HAP-1 (cell line): ENCODE data around the gene SLC16A1.
"Not testable (repeated sequence)": the region's sequence is repeated elsewhere in the genome, so short reads cannot be mapped to it uniquely, and the experiment has no call there.

ENCODE experiments used
- DNase-seq, 2 experiments: peaks; one replicate each; pipeline ENCODE4 v3.0.0-alpha.2; 2016 to 2020; ENCODE audit warnings: low spot score in 2 of 2
- H3K27me3 ChIP-seq: fragments of 250-450 bp; sonication (Bioruptor Pico); 2 replicates; pipeline ENCODE4 v1.5.1; 2020; ENCODE audit warnings: low read depth, mild to moderate bottlenecking, moderate library complexity
- H3K36me3 ChIP-seq: fragments of 250-450 bp; sonication (Bioruptor Pico); replicated peaks from 2 replicates; pipeline ENCODE4 v1.5.1; 2020; ENCODE audit warnings: mild to moderate bottlenecking
- H3K4me1 ChIP-seq: fragments of 250-450 bp; sonication (Bioruptor Pico); 2 replicates; pipeline ENCODE4 v1.5.1; 2020; ENCODE audit warnings: mild to moderate bottlenecking
- H3K4me3 ChIP-seq: fragments of 250-450 bp; sonication (Bioruptor Pico); 2 replicates; pipeline ENCODE4 v1.5.1; 2020; ENCODE audit warnings: mild to moderate bottlenecking, moderate library complexity
- H3K9me3 ChIP-seq: fragments of 250-450 bp; sonication (Bioruptor Pico); 2 replicates; pipeline ENCODE4 v1.5.1; 2020; ENCODE audit warnings: mild to moderate bottlenecking, moderate library complexity
- in situ Hi-C: fragments of 300-500 bp; cut with MboI; formaldehyde crosslinking; loops from 3 replicates; pipeline ENCODE4 v1.14.3; 2020; ENCODE audit warnings: low sequenced_read_pairs, inconsistent platforms, mixed read lengths

Gene SLC16A1, protein sequence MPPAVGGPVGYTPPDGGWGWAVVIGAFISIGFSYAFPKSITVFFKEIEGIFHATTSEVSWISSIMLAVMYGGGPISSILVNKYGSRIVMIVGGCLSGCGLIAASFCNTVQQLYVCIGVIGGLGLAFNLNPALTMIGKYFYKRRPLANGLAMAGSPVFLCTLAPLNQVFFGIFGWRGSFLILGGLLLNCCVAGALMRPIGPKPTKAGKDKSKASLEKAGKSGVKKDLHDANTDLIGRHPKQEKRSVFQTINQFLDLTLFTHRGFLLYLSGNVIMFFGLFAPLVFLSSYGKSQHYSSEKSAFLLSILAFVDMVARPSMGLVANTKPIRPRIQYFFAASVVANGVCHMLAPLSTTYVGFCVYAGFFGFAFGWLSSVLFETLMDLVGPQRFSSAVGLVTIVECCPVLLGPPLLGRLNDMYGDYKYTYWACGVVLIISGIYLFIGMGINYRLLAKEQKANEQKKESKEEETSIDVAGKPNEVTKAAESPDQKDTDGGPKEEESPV

DNA sequence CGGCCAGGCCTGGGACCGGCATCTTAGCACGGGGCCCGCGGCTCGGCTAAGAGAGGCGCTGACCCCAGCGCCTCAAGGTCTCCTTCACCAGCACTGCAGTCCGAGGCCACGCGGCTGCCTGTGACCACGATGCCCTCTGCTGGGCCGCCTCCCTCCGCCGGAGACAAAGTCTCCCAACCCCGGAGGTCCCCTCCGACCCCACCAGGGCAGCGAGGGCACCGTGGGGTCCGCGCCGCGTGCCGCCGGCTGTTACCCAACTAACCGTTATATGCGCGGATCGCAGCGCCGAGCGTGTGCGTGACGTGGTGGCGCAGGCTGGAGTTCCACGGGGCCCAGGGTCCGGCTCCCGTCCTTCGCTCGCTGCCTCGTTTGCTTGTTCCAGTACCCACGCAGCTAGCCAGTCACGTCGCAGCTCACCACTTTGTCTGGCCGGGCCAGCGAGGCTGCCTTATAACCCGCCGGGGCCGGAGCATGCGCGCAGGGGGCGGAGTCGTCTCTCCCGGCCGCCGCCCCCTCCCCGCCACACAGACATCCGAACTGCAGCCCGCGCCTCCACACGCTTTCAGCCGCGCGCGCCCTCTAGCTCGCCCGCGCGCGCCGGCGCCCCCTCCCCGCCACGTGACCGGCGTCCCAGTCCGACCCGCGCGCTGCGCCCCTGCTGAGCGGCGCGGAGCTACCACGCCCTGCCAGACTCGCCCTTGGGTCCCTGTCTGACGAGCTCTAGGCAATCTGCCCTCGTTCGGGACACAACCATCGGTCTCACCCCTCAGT, at the start of gene SLC16A1:
SLC16A1 (minus strand) TSS at position 424 of the 771 bp plus-strand sequence. CDS start 26,888 bp downstream, outside the sequence.
- H3K4me1 ChIP-seq = peaks cover 17% of the 10 kb centered on the region
- in situ Hi-C loops = no loop called here

DNA sequence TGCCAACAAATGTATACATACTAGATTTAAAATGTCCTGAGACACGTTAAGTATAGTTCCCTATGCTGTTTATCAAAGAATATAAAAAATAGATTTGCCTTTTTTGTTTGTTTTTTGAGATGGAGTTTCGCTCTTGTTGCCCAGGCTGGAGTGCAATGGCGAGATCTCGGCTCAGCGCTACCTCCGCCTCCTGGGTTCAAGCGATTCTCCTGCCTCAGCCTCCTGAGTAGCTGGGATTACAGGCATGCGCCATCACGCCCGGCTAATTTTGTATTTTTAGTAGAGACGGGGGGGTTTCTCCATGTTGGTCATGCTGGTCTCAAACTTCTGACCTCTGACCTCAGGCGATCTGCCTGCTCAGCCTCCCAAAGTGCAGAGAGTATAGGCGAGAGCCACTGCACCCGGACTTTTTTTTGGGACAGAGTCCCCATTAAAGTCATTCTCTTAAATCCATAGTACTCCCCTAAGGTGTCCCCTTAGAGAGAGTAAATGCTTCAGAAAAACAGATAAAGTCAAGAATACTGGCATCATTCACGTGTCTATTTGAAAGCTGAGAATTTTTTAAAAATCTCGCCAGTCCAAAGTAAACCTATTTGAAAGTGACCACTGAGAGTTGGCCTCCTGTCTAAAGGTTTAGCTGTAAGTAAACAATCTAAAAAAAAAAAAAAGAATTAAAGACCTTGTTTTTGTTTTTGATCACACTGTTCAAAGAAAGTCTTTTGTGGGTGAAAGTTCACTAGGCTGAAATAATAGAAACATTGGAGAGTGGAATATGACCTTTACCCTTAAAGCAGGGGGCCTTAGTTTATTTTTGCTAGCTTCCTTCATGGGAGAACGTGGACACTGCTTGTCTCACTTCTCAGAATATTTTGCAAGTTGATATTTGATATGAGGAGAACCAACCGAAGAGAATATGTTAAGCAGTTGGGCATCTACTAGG, 48.0 kb upstream of the SLC16A1 start:
- no peaks in the 10 kb centered on the region for H3K27me3 ChIP-seq
- H3K4me3 ChIP-seq = no peak overlapping the region
- H3K4me1 ChIP-seq = no peaks in the 10 kb centered on the region
- no peaks in the 10 kb centered on the region for H3K9me3 ChIP-seq
- DNase-seq = no peak
- H3K36me3 ChIP-seq = no peaks in the 10 kb centered on the region
- in situ Hi-C loops = no loop called here

More for the DNA sequence above, at the start of gene SLC16A1:
- no peaks in the 10 kb centered on the region for H3K9me3 ChIP-seq
- peak within 1 kb of the TSS; percentile 85 for H3K4me3 ChIP-seq
- peak; percentile 89 to 96 for DNase-seq
- H3K27me3 ChIP-seq = no peaks in the 10 kb centered on the region
- H3K36me3 ChIP-seq = peaks cover 21% of the 10 kb centered on the region

DNA sequence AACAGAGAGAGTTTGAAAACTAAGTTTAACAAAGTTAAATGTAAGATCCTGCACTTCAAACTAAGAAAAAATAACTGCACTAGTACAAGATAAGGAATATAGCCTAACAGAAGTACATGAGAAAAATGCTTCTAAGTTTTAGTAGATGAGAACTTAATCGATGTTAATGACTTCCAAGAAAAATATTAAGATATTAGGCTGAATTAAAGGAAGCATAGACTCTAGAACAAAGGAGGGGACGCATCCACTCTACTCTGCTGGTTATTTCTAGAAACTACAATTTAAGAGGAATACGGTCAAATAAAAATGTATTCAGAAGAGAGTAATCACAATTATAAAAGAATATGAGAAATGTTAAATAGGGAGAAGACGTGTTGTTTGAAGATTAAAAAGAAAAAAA, 46.3 kb upstream of the SLC16A1 start:
- in situ Hi-C loops = no loop called here
- no peak for DNase-seq
- H3K4me1 ChIP-seq = no peaks in the 10 kb centered on the region
- no peaks in the 10 kb centered on the region for H3K27me3 ChIP-seq
- no peak overlapping the region for H3K4me3 ChIP-seq
- no peaks in the 10 kb centered on the region for H3K9me3 ChIP-seq
- no peaks in the 10 kb centered on the region for H3K36me3 ChIP-seq

DNA sequence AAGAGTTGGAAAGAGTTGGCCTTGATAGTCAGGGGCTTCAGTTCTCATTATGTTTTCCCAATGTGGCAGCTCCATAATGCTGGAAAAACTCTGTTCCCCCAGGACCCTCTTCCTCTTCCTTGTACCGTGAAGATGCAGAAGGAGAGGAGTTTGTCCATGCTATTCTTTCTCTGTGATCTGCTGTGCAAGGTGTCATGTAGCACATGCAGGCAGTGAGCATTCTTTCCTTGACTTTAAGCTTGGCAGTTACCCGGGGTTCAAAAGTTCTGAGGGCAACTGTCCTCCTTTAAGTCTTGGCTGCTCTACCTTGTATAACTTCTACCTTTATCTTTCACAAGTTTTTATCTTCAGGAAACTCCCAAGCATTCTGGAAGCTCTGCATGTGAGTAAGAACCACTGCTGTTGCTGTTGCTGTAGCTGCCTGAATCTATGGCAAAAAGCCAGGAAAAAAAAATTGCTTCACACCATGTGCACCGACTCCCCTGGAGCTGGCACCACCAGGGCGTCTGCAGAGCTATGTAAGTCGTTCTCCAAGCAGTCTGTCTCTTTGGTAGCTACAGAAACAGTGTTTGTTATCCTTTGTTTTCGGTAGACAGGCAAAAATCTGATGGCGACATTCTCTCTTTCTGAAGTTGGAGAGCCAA, 42.7 kb upstream of the SLC16A1 start:
- Histone ChIP-seq H3K36me3 (no peaks in the 10 kb centered on the region), H3K9me3 (no peaks in the 10 kb centered on the region), H3K4me3 (no peak overlapping the region), H3K4me1 (no peaks in the 10 kb centered on the region), H3K27me3 (no peaks in the 10 kb centered on the region)
- DNase-seq = no peak
- in situ Hi-C loops = no loop called here

DNA sequence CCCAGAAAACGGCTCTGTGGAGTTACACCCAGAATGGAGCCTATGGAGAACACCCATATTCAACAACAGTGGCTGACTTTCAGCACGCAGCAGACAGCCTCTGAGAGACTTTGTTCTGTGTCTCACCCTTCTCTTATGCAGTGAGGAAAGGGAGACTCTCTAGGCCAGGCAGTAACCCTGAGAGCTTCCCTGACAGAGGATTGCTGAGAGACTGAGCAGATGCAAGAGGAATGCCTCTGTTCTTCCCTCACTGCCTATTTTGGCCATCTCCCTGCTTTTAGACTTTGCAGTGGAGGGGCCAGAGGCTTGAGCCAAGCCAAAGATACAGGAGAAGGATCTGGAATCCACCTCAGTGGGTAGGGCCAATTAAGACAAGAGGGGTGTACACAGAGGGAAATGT, 41.8 kb upstream of the SLC16A1 start:
- no peaks in the 10 kb centered on the region for H3K36me3 ChIP-seq

DNA sequence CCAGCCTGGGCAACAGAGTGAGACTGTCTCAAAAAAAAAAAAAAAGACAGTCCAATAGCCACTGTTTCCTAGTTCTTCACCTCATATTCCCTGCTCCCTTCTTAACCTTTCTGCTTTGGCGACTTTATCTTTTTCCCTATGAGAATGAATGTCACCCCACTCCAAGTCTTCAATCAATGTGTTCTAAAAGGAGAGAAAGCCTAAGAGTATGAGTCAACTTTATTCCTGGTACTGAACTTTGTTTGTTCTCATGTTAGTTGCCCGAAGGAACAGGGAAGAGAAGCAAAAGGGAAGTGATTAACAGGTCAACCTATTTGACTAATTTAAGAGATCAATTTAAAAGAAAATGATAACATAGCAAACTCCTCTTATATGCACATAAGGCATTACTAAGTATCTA, 39.9 kb upstream of the SLC16A1 start:
- Histone ChIP-seq H3K4me1 (no peaks in the 10 kb centered on the region), H3K4me3 (no peak overlapping the region), H3K36me3 (no peaks in the 10 kb centered on the region), H3K27me3 (no peaks in the 10 kb centered on the region), H3K9me3 (no peaks in the 10 kb centered on the region)
- in situ Hi-C loops = no loop called here
- DNase-seq = no peak

More for the DNA sequence above, 41.8 kb upstream of the SLC16A1 start:
- no peaks in the 10 kb centered on the region for H3K4me1 ChIP-seq
- no peaks in the 10 kb centered on the region for H3K9me3 ChIP-seq
- H3K4me3 ChIP-seq = no peak overlapping the region
- in situ Hi-C loops = no loop called here
- H3K27me3 ChIP-seq = no peaks in the 10 kb centered on the region
- no peak for DNase-seq

DNA sequence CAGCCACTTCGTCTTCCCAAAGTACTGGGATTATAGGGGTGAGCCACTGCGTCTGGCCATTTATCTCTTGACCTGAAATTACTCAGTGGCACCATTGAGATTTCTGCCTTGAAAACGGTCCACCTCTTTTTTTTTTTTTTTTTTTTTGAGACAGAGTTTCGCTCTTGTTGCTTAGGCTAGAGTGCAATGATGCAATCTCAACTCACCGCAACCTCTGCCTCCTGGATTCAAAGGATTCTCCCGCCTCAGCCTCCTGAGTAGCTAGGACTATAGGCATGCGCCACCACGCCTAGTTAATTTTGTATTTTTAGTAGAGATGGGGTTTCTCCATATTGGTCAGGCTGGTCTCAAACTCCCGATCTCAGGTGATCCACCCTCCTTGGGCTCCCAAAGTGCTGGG, 39.0 kb upstream of the SLC16A1 start:
- H3K4me3 ChIP-seq, H3K9me3 ChIP-seq, DNase-seq, H3K4me1 ChIP-seq, H3K36me3 ChIP-seq, in situ Hi-C loops, H3K27me3 ChIP-seq: not testable (repeated sequence)

DNA sequence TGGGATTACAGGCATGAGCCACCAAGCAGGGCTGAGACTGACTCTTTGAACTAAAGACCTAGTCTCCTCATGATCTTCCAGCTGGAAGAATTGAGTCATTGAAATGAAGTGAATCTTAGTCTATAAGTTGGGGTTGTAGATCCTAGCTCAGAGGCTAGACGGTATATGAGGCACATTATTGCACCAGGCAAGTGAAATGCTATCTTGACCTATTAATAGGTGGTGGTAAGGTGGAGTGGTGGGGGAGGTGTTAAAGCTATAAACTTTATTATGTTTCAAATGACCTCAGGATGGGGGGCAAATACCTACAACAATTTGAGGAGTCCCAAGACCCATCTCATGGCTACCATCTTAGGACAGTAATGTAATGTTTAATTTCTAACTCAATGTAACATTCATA, 36.8 kb upstream of the SLC16A1 start:
- Histone ChIP-seq H3K27me3 (no peaks in the 10 kb centered on the region), H3K4me3 (no peak overlapping the region), H3K4me1 (no peaks in the 10 kb centered on the region), H3K36me3 (no peaks in the 10 kb centered on the region), H3K9me3 (no peaks in the 10 kb centered on the region)
- in situ Hi-C loops = no loop called here
- DNase-seq = no peak

DNA sequence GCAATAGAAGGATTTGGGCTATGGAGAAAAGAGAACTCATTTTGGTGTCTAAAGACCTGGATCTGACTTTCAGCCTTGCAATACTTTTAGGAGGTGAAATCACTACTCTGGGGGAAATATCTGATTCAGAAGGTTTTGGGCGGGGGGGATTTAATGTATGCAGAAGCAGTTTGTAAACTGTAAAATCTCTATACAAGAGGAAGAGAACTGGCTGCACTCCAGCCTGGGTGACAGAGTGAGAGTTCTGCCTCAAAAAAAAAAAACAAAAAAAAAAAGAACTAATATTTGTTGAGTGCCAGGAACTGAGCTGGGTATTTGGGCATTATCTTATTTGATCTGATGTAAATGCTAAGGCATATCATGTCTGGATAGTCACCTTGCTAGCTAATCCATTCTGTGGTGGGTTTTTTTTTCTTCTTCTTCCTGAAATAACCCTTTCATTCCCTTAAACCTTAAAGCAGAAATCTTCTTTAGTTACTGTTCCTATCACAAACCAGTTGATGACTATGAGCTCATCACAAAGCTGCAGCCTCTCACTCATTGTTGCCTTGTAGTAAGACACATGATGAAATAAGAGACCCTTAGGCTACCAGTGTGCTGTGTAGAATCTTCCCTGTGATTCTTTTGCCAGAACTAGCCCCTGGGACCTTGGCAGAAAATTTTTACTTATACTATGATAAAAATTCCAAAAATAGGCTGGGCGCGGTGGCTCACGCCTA, 35.6 kb upstream of the SLC16A1 start:
- H3K4me1 ChIP-seq = no peaks in the 10 kb centered on the region
- DNase-seq = no peak
- H3K27me3 ChIP-seq = no peaks in the 10 kb centered on the region
- no peaks in the 10 kb centered on the region for H3K9me3 ChIP-seq
- H3K4me3 ChIP-seq = no peak overlapping the region
- H3K36me3 ChIP-seq = no peaks in the 10 kb centered on the region
- in situ Hi-C loops = no loop called here

DNA sequence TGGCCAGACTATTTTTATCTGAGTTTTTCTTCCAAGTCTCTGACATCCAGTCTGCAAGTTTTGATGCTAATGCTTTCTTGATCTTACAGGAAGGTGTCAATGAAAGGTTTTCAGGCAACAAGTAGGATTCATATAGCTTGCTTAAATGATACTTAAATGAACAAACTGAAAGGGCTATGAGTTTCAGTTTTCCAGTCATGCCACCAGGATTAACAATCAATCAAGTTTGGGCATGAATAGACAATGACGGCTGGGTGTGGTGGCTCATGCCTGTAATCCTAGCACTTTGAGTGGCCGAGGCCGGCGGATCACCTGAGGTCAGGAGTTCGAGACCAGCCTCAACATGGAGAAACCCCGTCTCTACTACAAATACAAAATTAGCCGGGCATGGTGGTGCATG, 34.3 kb upstream of the SLC16A1 start:
- no peak for DNase-seq
- Histone ChIP-seq H3K4me3 (no peak overlapping the region), H3K4me1 (no peaks in the 10 kb centered on the region), H3K27me3 (no peaks in the 10 kb centered on the region), H3K36me3 (no peaks in the 10 kb centered on the region), H3K9me3 (no peaks in the 10 kb centered on the region)
- in situ Hi-C loops = no loop called here

DNA sequence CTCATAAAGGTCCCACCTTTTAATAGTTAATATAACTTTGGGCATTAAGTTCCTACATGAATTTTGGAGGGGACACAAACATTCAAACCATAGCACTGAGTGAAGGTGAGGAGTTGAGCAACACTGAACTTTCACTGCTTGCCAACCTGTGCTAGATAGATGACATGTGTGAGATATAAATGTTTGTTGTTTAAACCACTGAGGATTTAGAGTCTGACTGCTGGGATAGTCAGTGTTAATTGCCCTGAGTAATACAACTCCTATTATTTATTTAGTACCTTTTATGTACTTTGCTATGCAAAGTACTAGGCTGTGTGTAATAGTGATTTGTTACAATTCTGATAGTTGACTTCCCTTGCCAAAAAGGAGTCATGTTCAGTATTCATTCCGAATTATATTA, 32.4 kb upstream of the SLC16A1 start:
- in situ Hi-C loops = no loop called here
- H3K36me3 ChIP-seq = no peaks in the 10 kb centered on the region
- H3K9me3 ChIP-seq = no peaks in the 10 kb centered on the region
- no peaks in the 10 kb centered on the region for H3K27me3 ChIP-seq
- H3K4me3 ChIP-seq = no peak overlapping the region
- no peak for DNase-seq
- no peaks in the 10 kb centered on the region for H3K4me1 ChIP-seq

DNA sequence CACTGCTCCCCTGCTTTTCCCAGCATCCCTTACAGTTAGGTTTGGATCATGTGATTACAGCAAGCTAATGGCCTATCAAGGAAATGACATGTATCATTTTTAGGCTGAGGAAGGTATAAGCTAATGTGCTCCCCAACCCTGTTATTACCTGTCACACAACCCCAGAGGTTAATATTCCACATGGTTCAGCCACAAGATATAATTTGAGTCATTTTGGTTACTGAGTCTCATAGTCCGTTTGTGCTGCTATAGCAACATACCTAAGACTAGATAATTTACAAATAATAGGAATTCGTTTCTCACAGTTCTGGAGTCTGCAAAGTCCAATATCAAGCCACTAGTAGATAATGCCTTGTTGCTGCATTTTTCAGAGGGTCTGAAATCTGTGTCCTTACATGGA, 29.1 kb upstream of the SLC16A1 start:
- no peaks in the 10 kb centered on the region for H3K36me3 ChIP-seq
- in situ Hi-C loops = no loop called here
- no peaks in the 10 kb centered on the region for H3K9me3 ChIP-seq
- H3K4me1 ChIP-seq = peaks cover 8% of the 10 kb centered on the region
- H3K27me3 ChIP-seq = no peaks in the 10 kb centered on the region
- DNase-seq = no peak
- no peak overlapping the region for H3K4me3 ChIP-seq
